ENCODE data around the gene FLOT2.

FLOT2 gene

DNA sequence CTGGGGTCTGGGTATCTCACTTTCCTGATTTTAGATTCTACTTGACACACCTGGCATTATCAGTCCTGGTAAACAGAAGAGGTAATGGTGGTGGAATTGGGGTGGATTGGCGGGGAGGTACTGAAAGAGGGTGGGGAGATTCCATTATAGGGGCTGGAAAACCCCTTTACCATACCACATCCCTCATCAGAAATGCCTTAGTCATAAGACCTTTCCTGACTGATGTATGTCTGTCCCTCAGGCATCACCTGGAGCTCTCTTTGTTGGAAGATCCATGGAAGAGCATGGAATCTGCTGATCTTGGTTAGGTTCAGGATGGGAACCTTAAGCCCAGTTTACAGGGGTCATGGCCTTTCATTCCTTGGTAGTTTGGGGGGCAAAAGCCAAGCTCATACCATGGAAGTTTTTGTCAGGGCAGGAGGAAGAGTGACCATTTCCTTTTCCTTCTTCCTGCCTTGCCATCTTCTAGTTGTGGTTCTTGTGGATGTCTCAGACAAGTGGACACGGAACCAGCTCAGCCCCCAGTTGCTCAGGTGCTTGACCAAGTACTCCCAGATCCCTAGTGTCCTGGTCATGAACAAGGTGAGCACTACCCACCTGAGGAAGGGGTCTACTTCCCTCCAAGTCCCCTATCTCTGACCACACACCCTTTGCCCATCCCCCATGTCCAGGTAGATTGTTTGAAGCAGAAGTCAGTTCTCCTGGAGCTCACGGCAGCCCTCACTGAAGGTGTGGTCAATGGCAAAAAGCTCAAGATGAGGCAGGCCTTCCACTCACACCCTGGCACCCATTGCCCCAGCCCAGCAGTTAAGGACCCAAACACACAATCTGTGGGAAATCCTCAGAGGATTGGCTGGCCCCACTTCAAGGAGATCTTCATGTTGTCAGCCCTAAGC is 39.4 kb downstream of the FLOT2 start:
- H3K4me1 ChIP-seq (ENCODE audit: low read length): no peaks in the 10 kb centered on the region
- no peaks in the 10 kb centered on the region for H4K20me1 ChIP-seq (ENCODE audit: insufficient read depth, low read length)
- H3K79me2 ChIP-seq (ENCODE audit: low read length): peaks cover 20% of the 10 kb centered on the region
- H3K9me3 ChIP-seq (replicated peaks; ENCODE audit: insufficient read depth, low read length): no peaks in the 10 kb centered on the region
- no peak overlapping the region for H2AFZ ChIP-seq (ENCODE audit: low read length)
- TF ChIP-seq EZH2phosphoT487 (IDR thresholded peaks at IDR 0.05; ENCODE audit: low read length) (no peak), EZH2 (optimal IDR thresholded peaks at IDR 0.05; ENCODE audit: low read depth, low read length) (no peak)
- TF ChIP-seq, protein P1, sequence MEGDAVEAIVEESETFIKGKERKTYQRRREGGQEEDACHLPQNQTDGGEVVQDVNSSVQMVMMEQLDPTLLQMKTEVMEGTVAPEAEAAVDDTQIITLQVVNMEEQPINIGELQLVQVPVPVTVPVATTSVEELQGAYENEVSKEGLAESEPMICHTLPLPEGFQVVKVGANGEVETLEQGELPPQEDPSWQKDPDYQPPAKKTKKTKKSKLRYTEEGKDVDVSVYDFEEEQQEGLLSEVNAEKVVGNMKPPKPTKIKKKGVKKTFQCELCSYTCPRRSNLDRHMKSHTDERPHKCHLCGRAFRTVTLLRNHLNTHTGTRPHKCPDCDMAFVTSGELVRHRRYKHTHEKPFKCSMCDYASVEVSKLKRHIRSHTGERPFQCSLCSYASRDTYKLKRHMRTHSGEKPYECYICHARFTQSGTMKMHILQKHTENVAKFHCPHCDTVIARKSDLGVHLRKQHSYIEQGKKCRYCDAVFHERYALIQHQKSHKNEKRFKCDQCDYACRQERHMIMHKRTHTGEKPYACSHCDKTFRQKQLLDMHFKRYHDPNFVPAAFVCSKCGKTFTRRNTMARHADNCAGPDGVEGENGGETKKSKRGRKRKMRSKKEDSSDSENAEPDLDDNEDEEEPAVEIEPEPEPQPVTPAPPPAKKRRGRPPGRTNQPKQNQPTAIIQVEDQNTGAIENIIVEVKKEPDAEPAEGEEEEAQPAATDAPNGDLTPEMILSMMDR (IDR thresholded peaks at IDR 0.05; ENCODE audit: low read length): no peak
- no peak overlapping the region for H3K9ac ChIP-seq (ENCODE audit: low read length)
- no peaks in the 10 kb centered on the region for H3F3A ChIP-seq (ENCODE audit: insufficient read depth, low read length)
- no peak for DNase-seq
- H3K4me2 ChIP-seq (ENCODE audit: low read depth, low read length): no peak overlapping the region
- no peak overlapping the region for H3K27ac ChIP-seq (ENCODE audit: low read length)
- H3K27me3 ChIP-seq (replicated peaks; ENCODE audit: insufficient read depth, low read length): no peaks in the 10 kb centered on the region
- H3K36me3 ChIP-seq (replicated peaks; ENCODE audit: insufficient read depth, low read length): 0 out of 2 replicates have a peak, but pooled peaks cover 2% of the 10 kb centered on the region
- no peaks in the 10 kb centered on the region for H3K9me2 ChIP-seq (replicated peaks; ENCODE audit: insufficient read depth, low read length)
- H3K4me3 ChIP-seq (ENCODE audit: low read length): no peak overlapping the region

DNA sequence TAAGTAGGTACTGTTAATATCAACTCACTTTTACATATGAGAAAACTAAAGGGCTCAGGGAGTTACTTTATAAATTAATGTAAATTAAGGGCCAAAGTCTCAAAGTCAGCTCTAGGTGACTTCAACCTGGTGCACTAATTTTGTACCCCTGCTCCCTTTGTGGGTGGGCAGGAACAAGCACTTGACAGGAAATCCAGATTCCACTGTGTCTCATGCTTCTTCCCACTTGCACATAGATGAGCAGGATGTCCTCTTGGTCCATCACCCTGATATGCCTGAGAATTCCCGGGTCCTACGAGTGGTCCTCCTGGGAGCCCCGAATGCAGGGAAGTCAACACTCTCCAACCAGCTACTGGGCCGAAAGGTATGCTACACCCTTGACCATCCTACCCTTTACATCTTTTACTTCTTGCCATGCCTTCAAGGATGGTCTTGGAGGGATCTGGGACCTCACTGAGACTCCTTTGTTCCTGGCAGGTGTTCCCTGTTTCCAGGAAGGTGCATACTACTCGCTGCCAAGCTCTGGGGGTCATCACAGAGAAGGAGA is 41.4 kb downstream of the FLOT2 start:
- Histone ChIP-seq H3K9ac (ENCODE audit: low read length) (no peak overlapping the region), H3K4me2 (ENCODE audit: low read depth, low read length) (peak overlapping the region; percentile 85; the same call in 1 of the 2 replicates), H3K4me3 (ENCODE audit: low read length) (no peak overlapping the region)

GRCh38 chr17:28855336-28855679 is 42.2 kb downstream of the FLOT2 start:
- H3K4me1 ChIP-seq (ENCODE audit: low read length): no peaks in the 10 kb centered on the region
- H3K9me3 ChIP-seq (replicated peaks; ENCODE audit: insufficient read depth, low read length): no peaks in the 10 kb centered on the region
- no peaks in the 10 kb centered on the region for H3K9me2 ChIP-seq (replicated peaks; ENCODE audit: insufficient read depth, low read length)
- peak overlapping the region; percentile 97 for H3K4me3 ChIP-seq (ENCODE audit: low read length)
- H3K27ac ChIP-seq (ENCODE audit: low read length): no peak overlapping the region
- H4K20me1 ChIP-seq (ENCODE audit: insufficient read depth, low read length): no peaks in the 10 kb centered on the region
- H3F3A ChIP-seq (ENCODE audit: insufficient read depth, low read length): no peaks in the 10 kb centered on the region
- no peaks in the 10 kb centered on the region for H3K27me3 ChIP-seq (replicated peaks; ENCODE audit: insufficient read depth, low read length)
- peaks cover 20% of the 10 kb centered on the region for H3K79me2 ChIP-seq (ENCODE audit: low read length)
- H3K9ac ChIP-seq (ENCODE audit: low read length): peak overlapping the region; percentile 82
- H2AFZ ChIP-seq (ENCODE audit: low read length): peak overlapping the region; percentile 99
- H3K4me2 ChIP-seq (ENCODE audit: low read depth, low read length): peak overlapping the region; percentile 85
- DNase-seq: no peak
- TF ChIP-seq, protein P1 (IDR thresholded peaks at IDR 0.05; ENCODE audit: low read length): no peak
- TF ChIP-seq EZH2phosphoT487 (IDR thresholded peaks at IDR 0.05; ENCODE audit: low read length) (no peak), EZH2 (optimal IDR thresholded peaks at IDR 0.05; ENCODE audit: low read depth, low read length) (no peak)
- 0 out of 2 replicates have a peak, but pooled peaks cover under 1% of the 10 kb centered on the region for H3K36me3 ChIP-seq (replicated peaks; ENCODE audit: insufficient read depth, low read length)

More for the DNA sequence above, 41.4 kb downstream of the FLOT2 start:
- TF ChIP-seq EZH2 (optimal IDR thresholded peaks at IDR 0.05; ENCODE audit: low read depth, low read length) (no peak), EZH2phosphoT487 (IDR thresholded peaks at IDR 0.05; ENCODE audit: low read length) (no peak)
- TF ChIP-seq, protein P1 (IDR thresholded peaks at IDR 0.05; ENCODE audit: low read length): no peak
- H3K4me1 ChIP-seq (ENCODE audit: low read length): no peaks in the 10 kb centered on the region
- H3K79me2 ChIP-seq (ENCODE audit: low read length): peaks cover 20% of the 10 kb centered on the region
- no peaks in the 10 kb centered on the region for H4K20me1 ChIP-seq (ENCODE audit: insufficient read depth, low read length)
- H2AFZ ChIP-seq (ENCODE audit: low read length): no peak overlapping the region
- no peaks in the 10 kb centered on the region for H3K9me3 ChIP-seq (replicated peaks; ENCODE audit: insufficient read depth, low read length)
- 0 out of 2 replicates have a peak, but pooled peaks cover 2% of the 10 kb centered on the region for H3K36me3 ChIP-seq (replicated peaks; ENCODE audit: insufficient read depth, low read length)
- no peak overlapping the region for H3K27ac ChIP-seq (ENCODE audit: low read length)
- no peaks in the 10 kb centered on the region for H3F3A ChIP-seq (ENCODE audit: insufficient read depth, low read length)
- no peaks in the 10 kb centered on the region for H3K27me3 ChIP-seq (replicated peaks; ENCODE audit: insufficient read depth, low read length)
- no peak for DNase-seq
- no peaks in the 10 kb centered on the region for H3K9me2 ChIP-seq (replicated peaks; ENCODE audit: insufficient read depth, low read length)
